Ureter (tissue), 1 donor: ENCODE measurements around the gene CYP4F2. TPM values are rescaled to one million over a fixed set of nuclear protein-coding genes. Genes with fewer than 3 reads are reported as not detected.
"Not testable (repeated sequence)": the region's sequence is repeated elsewhere in the genome, so short reads cannot be mapped to it uniquely, and the experiment has no call there.

Experiments
- DNase-seq: peaks from one replicate; pipeline ENCODE4 v3.0.0-alpha.2; 2020; ENCODE audit warnings: low spot score
- total RNA-seq: library from RNA; stranded (reverse); gene quantifications from one replicate; pipeline ENCODE4 v1.2.4, GENCODE V29; 2023
- donor health status: DM: yes; HTN: yes; CAD: no.

CYP4F2 gene
- total RNA-seq, 1 donor from 2014 or later: 2.2 TPM

DNA sequence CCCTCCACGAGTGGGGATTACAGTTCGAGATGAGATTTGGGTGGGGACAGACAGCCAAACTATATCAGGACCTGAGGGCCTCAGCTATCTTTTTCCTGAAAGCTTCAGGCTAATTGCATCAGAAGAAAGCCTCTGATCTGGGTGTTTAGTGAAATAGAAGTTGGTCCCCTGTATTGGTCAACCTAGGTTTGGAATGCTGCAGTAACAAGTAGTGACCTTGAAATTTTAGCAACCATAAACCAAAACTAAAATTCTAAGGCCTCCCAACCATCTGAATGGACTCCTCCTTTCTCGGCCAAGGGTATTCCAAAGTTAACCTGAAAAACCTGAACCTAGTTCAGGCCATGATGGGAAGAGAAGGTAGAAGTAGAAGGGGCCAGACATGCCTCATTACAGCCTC is 47.5 kb downstream of the CYP4F2 start:
- no peak for DNase-seq

GRCh38 chr19:15846923-15847322 is 51.0 kb downstream of the CYP4F2 start:
- DNase-seq: no peak

DNA sequence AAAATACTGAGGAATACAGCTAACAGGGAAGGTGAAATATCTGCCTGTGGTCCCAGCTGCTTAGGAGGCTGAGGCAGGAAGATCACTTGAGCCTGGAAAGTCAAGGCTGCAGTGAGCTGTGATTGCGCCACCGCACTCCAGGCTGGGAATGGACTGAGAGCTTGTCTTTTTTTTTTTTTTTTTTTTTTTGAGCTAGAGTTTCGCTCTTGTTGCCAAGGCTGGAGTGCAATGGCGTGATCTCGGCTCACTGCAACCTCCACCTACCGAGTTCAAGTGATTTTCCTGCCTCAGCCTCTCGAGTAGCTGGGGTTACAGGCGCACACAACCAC is 54.0 kb downstream of the CYP4F2 start:
- not testable (repeated sequence) for DNase-seq

GRCh38 chr19:15843203-15843893 is 54.5 kb downstream of the CYP4F2 start:
- DNase-seq: no peak

- no peak for DNase-seq
Measured at GRCh38 chr19:15841875-15842569, 55.9 kb downstream of the CYP4F2 start.

GRCh38 chr19:15840833-15841232 is 57.0 kb downstream of the CYP4F2 start:
- DNase-seq: no peak

- not testable (repeated sequence) for DNase-seq
Measured at GRCh38 chr19:15839888-15840287, 58.0 kb downstream of the CYP4F2 start.

DNA sequence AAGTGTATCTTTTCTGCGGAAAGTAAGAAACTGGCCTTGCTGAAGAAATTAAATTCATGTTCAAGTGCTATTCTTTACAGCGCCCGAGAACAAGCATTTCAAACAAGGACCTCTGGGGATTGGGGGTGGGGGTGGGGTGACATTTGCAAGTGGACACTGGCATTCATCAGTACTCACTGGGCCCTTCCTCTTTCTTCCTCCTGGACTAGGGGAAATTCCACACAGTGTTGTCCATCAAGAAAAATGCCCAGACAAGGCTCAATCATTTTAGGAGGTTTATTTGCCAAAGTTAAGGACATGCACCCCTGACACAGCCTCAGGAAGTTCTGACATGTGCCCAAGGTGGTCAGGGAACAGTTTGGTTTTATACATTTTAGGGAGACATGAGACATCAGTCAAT is 59.5 kb downstream of the CYP4F2 start:
- no peak for DNase-seq

DNA sequence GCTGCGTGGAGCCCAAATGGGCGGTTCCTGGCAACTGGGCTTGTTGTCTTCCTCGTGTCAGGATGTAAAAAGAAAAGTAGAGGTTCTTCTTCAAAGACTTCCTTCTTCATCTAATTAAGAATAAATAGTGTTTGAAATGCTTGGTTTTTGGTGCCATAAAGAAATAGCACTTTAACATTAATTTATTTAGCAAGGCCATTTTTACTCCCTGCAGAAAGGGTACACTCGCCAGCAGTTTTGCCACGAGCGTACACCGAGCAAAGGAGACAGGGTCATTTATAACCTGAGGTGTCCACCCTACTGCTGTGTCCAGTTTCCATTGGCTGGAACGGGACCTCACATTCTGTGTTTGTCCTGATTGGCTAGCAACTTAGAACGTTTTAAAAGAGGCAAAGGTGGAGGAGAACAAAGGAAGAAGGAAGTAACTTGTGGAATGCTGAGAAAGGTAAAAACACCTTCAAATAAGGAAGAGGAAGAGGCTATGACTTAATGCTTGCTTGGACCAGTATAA is 60.6 kb downstream of the CYP4F2 start:
- DNase-seq: peak; percentile 73

DNA sequence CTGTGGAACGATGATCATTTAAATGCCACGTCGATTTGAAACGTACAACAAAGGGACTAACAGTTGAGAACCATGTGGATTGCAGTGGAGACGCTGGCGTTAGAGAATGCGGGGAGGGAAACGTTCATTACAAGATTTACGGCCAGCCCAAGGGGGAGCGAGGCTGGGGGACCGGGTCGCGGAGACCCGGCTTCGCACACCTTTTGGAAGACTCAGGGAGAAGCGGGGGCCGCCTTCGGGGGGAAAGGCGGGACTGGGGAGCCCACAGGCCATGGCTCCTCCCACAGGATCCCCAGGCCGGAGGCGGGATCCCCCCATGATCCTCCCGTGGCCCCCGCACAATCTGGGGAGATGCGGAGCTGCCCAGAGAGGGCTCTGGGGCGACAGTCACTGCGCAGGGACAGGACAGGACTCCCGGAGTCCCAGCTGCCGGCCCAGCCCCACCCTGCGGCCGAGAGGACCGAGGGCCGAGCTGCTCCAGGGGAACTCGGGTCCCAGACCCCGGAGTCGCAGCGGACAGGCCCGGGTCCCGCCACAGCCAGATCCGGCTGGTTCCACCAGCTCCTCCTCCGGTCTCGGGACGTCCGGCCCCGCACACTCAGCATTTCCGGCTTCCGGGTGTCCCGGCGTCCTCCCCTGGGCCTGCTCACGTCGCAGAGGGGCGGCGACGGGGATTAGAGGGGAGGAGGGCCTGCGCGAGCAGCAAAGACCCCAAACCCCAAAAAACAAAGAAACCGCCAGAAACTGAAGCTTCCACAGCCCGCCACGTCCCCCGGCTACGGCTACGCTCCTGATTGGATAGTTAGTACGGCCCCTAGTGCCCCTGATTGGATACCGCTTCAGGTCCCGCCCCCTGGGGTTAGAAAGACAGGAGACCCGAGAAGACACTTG is 61.3 kb downstream of the CYP4F2 start:
- peak; percentile 97 for DNase-seq

- DNase-seq: not testable (repeated sequence)
Measured at GRCh38 chr19:15835565-15836329, 62.1 kb downstream of the CYP4F2 start.

GRCh38 chr19:15834232-15834631 is 63.6 kb downstream of the CYP4F2 start:
- not testable (repeated sequence) for DNase-seq

- DNase-seq: no peak
Measured at GRCh38 chr19:15831626-15832025, 66.2 kb downstream of the CYP4F2 start.

DNA sequence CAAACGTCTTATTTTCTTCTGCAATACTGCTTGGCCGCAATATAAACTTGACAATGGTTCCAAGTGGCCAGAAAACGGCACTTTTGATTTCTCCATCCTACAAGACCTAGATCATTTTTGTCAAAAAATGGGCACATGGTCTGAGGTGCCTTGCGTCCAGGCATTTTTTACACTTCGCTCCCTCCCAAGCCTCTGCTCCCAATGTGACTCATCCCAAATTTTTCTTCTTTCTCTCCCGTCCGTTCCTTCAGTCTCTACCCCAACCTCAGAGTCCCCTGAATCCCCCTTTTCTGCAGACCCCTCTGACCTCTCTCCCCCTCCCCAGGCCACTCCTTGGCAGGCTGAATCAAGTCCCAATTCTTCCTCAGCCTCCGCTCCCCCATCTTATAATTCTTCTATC is 68.1 kb downstream of the CYP4F2 start:
- no peak for DNase-seq

DNA sequence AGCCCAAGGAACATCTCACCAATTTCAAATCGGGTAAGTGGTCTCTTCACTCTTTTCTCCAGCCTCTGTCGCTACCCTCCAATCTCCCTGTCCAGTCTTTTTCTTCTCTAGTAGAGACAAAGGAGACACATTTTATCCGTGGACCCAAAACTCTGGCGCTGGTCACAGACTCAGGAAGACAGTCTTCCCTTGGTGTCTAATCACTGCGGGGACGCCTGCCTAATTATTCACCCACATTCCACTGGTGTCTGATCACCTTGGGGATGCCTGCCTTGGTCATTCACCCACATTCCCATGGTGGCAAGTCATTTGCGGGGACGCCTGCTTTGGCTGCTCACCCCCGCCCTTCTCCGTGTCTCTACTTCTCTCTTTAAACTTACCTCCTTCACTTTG is 68.6 kb downstream of the CYP4F2 start:
- no peak for DNase-seq

- DNase-seq: peak; percentile 62
Measured at GRCh38 chr19:15828611-15829305, 69.1 kb downstream of the CYP4F2 start.

- DNase-seq: no peak
Measured at GRCh38 chr19:15828121-15828610, 69.7 kb downstream of the CYP4F2 start.
